IPS-NIHi11 (cell line): Measurements from ENCODE around the gene OR52I2.

Experiments used
- DNase-seq: peaks from one replicate; pipeline ENCODE4 v3.0.0; 2012; ENCODE audit warnings: mixed read lengths, low spot score

OR52I2 gene

GRCh38 chr11:4607781-4608666 is 26.5 kb downstream of the OR52I2 start, which contains the start of gene TRIM68:
Gene TRIM68, minus strand, starts transcription at chr11:4608231. Its CDS starts 2,727 bp downstream, at chr11:4605504.
- DNase-seq, result peak; percentile 97

GRCh38 chr11:4610258-4610935 is 28.9 kb downstream of the OR52I2 start:
- DNase-seq, result no peak

GRCh38 chr11:4611986-4612385 is 30.4 kb downstream of the OR52I2 start:
- DNase-seq, result no peak

- no peak for DNase-seq
Measured at GRCh38 chr11:4615856-4616444, 34.4 kb downstream of the OR52I2 start.

- no peak for DNase-seq
Measured at GRCh38 chr11:4619514-4619913, 38.0 kb downstream of the OR52I2 start.

GRCh38 chr11:4626207-4627099 is 44.9 kb downstream of the OR52I2 start:
- DNase-seq, result peak; percentile 50

GRCh38 chr11:4636136-4636535 is 54.6 kb downstream of the OR52I2 start:
- no peak for DNase-seq

- DNase-seq, result peak; percentile 84
Measured at GRCh38 chr11:4636962-4637661, 55.6 kb downstream of the OR52I2 start, which contains the start of gene OR51D1. Gene OR51D1, plus strand, starts transcription at chr11:4637477. Its CDS starts 2,314 bp downstream, at chr11:4639791.

GRCh38 chr11:4637662-4638047 is 56.1 kb downstream of the OR52I2 start:
- DNase-seq, result no peak

- no peak for DNase-seq
Measured at GRCh38 chr11:4639931-4640330, 58.4 kb downstream of the OR52I2 start.

GRCh38 chr11:4641501-4641900 is 60.0 kb downstream of the OR52I2 start:
- no peak for DNase-seq

GRCh38 chr11:4642043-4642442 is 60.5 kb downstream of the OR52I2 start:
- DNase-seq, result no peak
